Esophagus muscularis mucosa (tissue), 4 donors: Measurements from ENCODE around the gene KLHDC4.
"Not testable (repeated sequence)": the region's sequence is repeated elsewhere in the genome, so short reads cannot be mapped to it uniquely, and the experiment has no call there.

Experiments used
- CTCF ChIP-seq, 3 experiments: fragments of 200-600 bp in 2 of 3; fragments of 450-650 bp in 1 of 3; sonication (generic) in 2 of 3; IDR thresholded peaks; one replicate each; pipeline ENCODE4 v1.5.1; 2017 to 2019; ENCODE audit warnings: antibody characterized with exemption in 3 of 3, mild to moderate bottlenecking in 2 of 3, moderate library complexity in 1 of 3
- EP300 ChIP-seq: sonication (generic); formaldehyde crosslinking; IDR thresholded peaks from one replicate; pipeline ENCODE4 v1.6.1; 2017; ENCODE audit warnings: antibody characterized with exemption
- POLR2A ChIP-seq: fragments of 450-650 bp; IDR thresholded peaks from one replicate; pipeline ENCODE4 v1.6.1; 2017; ENCODE audit warnings: antibody characterized with exemption, moderate library complexity, mild to moderate bottlenecking, low read depth
- POLR2AphosphoS5 ChIP-seq, 2 donors: sonication (generic); formaldehyde crosslinking; IDR thresholded peaks; one replicate each; pipeline ENCODE4 v1.6.1; 2017; ENCODE audit warnings: antibody characterized with exemption in 2 of 2

GRCh38 chr16:87726577-87726976, 39.2 kb downstream of the KLHDC4 start:
- not testable (repeated sequence) for TF ChIP-seq POLR2AphosphoS5 (IDR thresholded peaks at IDR 0.05); CTCF (IDR thresholded peaks at IDR 0.05); POLR2A; EP300
